Caco-2 (cell line): ENCODE measurements around the gene HMGXB4. TPM values are rescaled to one million over a fixed set of nuclear protein-coding genes. Genes with fewer than 3 reads are reported as not detected.

Source experiments
- BruUV-seq: library from RNA; stranded (reverse); fragments of 400-500 nt; replicated peaks from 2 replicates; lab custom pipeline; 2021; lab: Mats Ljungman, UMichigan
- CTCF ChIA-PET: fragments of 300-600 bp; sonication (Branson Sonifier 250); formaldehyde crosslinking; loops from one replicate; lab custom pipeline; 2022; ENCODE audit warnings: antibody characterized with exemption; lab: Charles Lee
- POLR2A ChIA-PET: fragments of 300-600 bp; sonication (Branson Sonifier 250); formaldehyde crosslinking; loops from one replicate; lab custom pipeline; 2022; ENCODE audit warnings: antibody characterized with exemption; lab: Charles Lee
- DNase-seq, 2 experiments: peaks; one replicate each; pipeline versions ENCODE4 v3.0.0 to v3.0.0-alpha.2; 2020 to 2022
- H3K27me3 ChIP-seq: replicated peaks from 2 replicates; pipeline ENCODE4 v1.6.0; 2011; ENCODE audit warnings: low read length; ENCODE audit not compliant: control insufficient read depth, insufficient read depth
- H3K36me3 ChIP-seq: 2 replicates; pipeline ENCODE4 v1.5.1; 2011; ENCODE audit warnings: low read length; ENCODE audit not compliant: control insufficient read depth, insufficient read depth
- H3K4me1 ChIP-seq: fragments of 250-450 bp; sonication (Bioruptor Pico); 2 replicates; pipeline ENCODE4 v1.5.1; 2020; ENCODE audit warnings: mild to moderate bottlenecking
- H3K4me3 ChIP-seq: 2 replicates; pipeline ENCODE4 v1.5.1; 2011; ENCODE audit warnings: low read depth, mild to moderate bottlenecking, control low read depth, low read length
- H3K9me3 ChIP-seq: fragments of 250-450 bp; sonication (Bioruptor Pico); 2 replicates; pipeline ENCODE4 v1.5.1; 2020; ENCODE audit warnings: mild to moderate bottlenecking, moderate library complexity
- H3K27ac Mint-ChIP-seq: one replicate; pipeline ENCODE4 v1.8.0; 2022; ENCODE audit warnings: mixed read lengths; ENCODE audit not compliant: unreplicated experiment
- H3K27me3 Mint-ChIP-seq: one replicate; pipeline ENCODE4 v1.8.0; 2022; ENCODE audit warnings: mixed read lengths; ENCODE audit not compliant: insufficient read depth, unreplicated experiment
- H3K36me3 Mint-ChIP-seq: one replicate; pipeline ENCODE4 v1.8.0; 2022; ENCODE audit warnings: mild to moderate bottlenecking, mixed read lengths; ENCODE audit not compliant: insufficient read depth, unreplicated experiment
- H3K4me1 Mint-ChIP-seq: one replicate; pipeline ENCODE4 v1.8.0; 2022; ENCODE audit warnings: low read depth, mixed read lengths; ENCODE audit not compliant: unreplicated experiment
- H3K4me3 Mint-ChIP-seq: one replicate; pipeline ENCODE4 v1.8.0; 2022; ENCODE audit warnings: mild to moderate bottlenecking, moderate library complexity, mixed read lengths; ENCODE audit not compliant: unreplicated experiment
- H3K9me3 Mint-ChIP-seq: one replicate; pipeline ENCODE4 v1.8.0; 2022; ENCODE audit warnings: mixed read lengths; ENCODE audit not compliant: unreplicated experiment
- intact Hi-C: fragments of 100-400 bp; cut with micrococcal nuclease; formaldehyde crosslinking; loops from one replicate; pipeline ENCODE4 v1.10.0; 2022; ENCODE audit not compliant: unreplicated experiment
- total RNA-seq: library from RNA; stranded (reverse); gene quantifications from 2 replicates; pipeline ENCODE4 v1.2.3, GENCODE V29; 2022
- TF ChIP-seq, protein P1 (sequence below), 2 experiments: fragments of 200-600 bp in 1 of 2; IDR thresholded peaks; 1 replicate in 1 of 2; 2 replicates in 1 of 2; pipeline versions ENCODE4 v1.5.1 to v1.8.0; 2011 to 2022; ENCODE audit warnings: antibody characterized with exemption in 1 of 2, control low read depth in 1 of 2, inconsistent platforms in 1 of 2, low read depth in 1 of 2, low read length in 1 of 2, mild to moderate bottlenecking in 1 of 2, moderate library complexity in 1 of 2; ENCODE audit not compliant: insufficient read depth in 1 of 2, severe bottlenecking in 1 of 2, unreplicated experiment in 1 of 2

The HMGXB4 gene
- total RNA-seq, 1 experiment from 2014 or later = 22.3 TPM

DNA sequence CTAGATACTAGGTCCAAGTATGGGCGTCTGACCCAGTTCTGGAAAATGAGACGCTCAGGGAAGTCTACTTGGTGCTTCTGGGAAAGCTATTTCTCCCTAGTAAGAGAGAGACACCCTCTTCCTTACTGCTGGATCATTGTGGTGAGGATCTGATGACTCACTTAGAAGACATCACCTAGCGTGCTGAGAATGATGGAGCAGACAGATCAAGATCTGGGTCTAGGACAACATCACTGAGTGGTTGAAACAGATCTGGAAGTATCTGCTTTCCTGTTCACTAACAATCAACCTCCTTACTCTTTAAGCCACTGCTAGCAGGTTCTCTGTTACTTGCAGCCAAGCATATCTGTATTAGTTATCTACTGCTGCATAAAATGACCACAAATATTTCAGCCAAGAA lies 38.3 kb upstream of the HMGXB4 start:
- TF ChIP-seq, protein P1, sequence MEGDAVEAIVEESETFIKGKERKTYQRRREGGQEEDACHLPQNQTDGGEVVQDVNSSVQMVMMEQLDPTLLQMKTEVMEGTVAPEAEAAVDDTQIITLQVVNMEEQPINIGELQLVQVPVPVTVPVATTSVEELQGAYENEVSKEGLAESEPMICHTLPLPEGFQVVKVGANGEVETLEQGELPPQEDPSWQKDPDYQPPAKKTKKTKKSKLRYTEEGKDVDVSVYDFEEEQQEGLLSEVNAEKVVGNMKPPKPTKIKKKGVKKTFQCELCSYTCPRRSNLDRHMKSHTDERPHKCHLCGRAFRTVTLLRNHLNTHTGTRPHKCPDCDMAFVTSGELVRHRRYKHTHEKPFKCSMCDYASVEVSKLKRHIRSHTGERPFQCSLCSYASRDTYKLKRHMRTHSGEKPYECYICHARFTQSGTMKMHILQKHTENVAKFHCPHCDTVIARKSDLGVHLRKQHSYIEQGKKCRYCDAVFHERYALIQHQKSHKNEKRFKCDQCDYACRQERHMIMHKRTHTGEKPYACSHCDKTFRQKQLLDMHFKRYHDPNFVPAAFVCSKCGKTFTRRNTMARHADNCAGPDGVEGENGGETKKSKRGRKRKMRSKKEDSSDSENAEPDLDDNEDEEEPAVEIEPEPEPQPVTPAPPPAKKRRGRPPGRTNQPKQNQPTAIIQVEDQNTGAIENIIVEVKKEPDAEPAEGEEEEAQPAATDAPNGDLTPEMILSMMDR (IDR thresholded peaks at IDR 0.05; ENCODE audit: insufficient read depth in 1 of 2, low read depth in 1 of 2, low read length in 1 of 2, severe bottlenecking in 1 of 2, unreplicated experiment in 1 of 2) = no peak
- Mint-ChIP-seq H3K27ac (no peak overlapping the region), H3K9me3 (no peaks in the 10 kb centered on the region), H3K4me3 (no peak overlapping the region), H3K27me3 (peaks cover 6% of the 10 kb centered on the region), H3K36me3 (no peaks in the 10 kb centered on the region), H3K4me1 (no peaks in the 10 kb centered on the region)
- H3K4me1 ChIP-seq = no peaks in the 10 kb centered on the region
- intact Hi-C loops = no loop called here
- 0 out of 2 replicates have a peak, but pooled peaks cover 1% of the 10 kb centered on the region for H3K27me3 ChIP-seq
- H3K36me3 ChIP-seq = no peaks in the 10 kb centered on the region
- CTCF ChIA-PET = interaction anchor here (2.0 kb wide), 1 partner anchor 12 kb away, joined by 8 read pairs; no protein-coding TSS in a partner anchor
- no peaks in the 10 kb centered on the region for H3K9me3 ChIP-seq
- POLR2A ChIA-PET = no interaction called here
- H3K4me3 ChIP-seq = no peak overlapping the region
- no TSS peak for BruUV-seq
- DNase-seq = no peak

DNA sequence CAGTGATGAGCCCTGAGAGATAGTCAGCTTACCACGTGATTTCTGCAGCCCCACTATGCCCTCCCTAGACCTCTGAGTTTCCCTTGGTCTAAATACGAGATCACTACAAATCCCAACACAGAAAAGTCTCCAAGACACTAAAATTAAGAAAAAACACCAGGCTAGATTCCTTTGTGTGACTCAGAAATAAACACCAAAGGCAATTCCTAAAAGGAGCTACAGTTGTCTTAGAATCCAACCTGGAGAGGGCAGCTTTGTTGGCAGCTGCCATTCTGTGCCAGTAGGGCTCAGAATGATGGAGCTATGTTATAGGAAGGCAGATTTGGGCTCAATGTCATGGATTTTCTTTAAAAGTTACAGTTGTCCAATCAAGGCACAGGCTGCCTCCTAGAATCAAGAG lies 37.1 kb upstream of the HMGXB4 start:
- Mint-ChIP-seq H3K27ac (no peak overlapping the region), H3K4me3 (no peak overlapping the region), H3K9me3 (no peaks in the 10 kb centered on the region), H3K36me3 (no peaks in the 10 kb centered on the region), H3K27me3 (peaks cover 6% of the 10 kb centered on the region), H3K4me1 (no peaks in the 10 kb centered on the region)
- Histone ChIP-seq H3K4me1 (no peaks in the 10 kb centered on the region), H3K27me3 (0 out of 2 replicates have a peak, but pooled peaks cover 1% of the 10 kb centered on the region), H3K9me3 (no peaks in the 10 kb centered on the region), H3K36me3 (no peaks in the 10 kb centered on the region), H3K4me3 (no peak overlapping the region)
- CTCF ChIA-PET = interaction anchor here (2.0 kb wide), 1 partner anchor 11 kb away, joined by 8 read pairs; no protein-coding TSS in a partner anchor
- no peak for DNase-seq
- intact Hi-C loops = no loop called here
- TF ChIP-seq, protein P1 (IDR thresholded peaks at IDR 0.05; ENCODE audit: insufficient read depth in 1 of 2, low read depth in 1 of 2, low read length in 1 of 2, severe bottlenecking in 1 of 2, unreplicated experiment in 1 of 2) = no peak
- POLR2A ChIA-PET = no interaction called here
- no TSS peak for BruUV-seq

DNA sequence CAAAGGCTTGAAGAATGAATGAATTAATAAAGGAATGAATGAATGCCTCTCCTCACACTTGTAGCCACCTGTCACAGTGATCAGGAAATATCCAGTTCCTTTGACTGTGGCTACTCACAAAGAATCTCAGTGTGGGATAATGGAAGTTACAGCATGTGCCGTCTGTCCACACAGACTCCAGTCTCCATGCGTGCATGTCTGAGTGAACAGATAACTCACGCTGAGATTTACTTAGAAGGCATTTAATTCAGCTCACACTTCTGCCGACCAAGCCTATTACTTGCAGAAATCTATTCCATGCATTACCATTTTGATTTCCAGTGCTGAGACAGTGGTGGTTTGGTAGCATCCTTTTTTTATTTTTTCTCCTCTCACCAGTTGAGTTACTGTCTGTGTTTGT lies 32.3 kb upstream of the HMGXB4 start:
- no peak for DNase-seq
- no peaks in the 10 kb centered on the region for H3K4me1 Mint-ChIP-seq
- H3K36me3 ChIP-seq = no peaks in the 10 kb centered on the region
- no peak overlapping the region for H3K4me3 ChIP-seq
- 0 out of 2 replicates have a peak, but pooled peaks cover 1% of the 10 kb centered on the region for H3K27me3 ChIP-seq
- POLR2A ChIA-PET = no interaction called here
- no peaks in the 10 kb centered on the region for H3K9me3 Mint-ChIP-seq
- no TSS peak for BruUV-seq
- peaks cover 13% of the 10 kb centered on the region for H3K27me3 Mint-ChIP-seq
- CTCF ChIA-PET = no interaction called here
- H3K4me3 Mint-ChIP-seq = no peak overlapping the region
- no peak overlapping the region for H3K27ac Mint-ChIP-seq
- TF ChIP-seq, protein P1 (IDR thresholded peaks at IDR 0.05; ENCODE audit: insufficient read depth in 1 of 2, low read depth in 1 of 2, low read length in 1 of 2, severe bottlenecking in 1 of 2, unreplicated experiment in 1 of 2) = no peak
- H3K9me3 ChIP-seq = no peaks in the 10 kb centered on the region
- no peaks in the 10 kb centered on the region for H3K36me3 Mint-ChIP-seq
- intact Hi-C loops = no loop called here
- H3K4me1 ChIP-seq = no peaks in the 10 kb centered on the region
